ENCODE results near the gene ITGB3BP.
"Not testable (repeated sequence)": the region's sequence is repeated elsewhere in the genome, so short reads cannot be mapped to it uniquely, and the experiment has no call there.

ITGB3BP gene

DNA sequence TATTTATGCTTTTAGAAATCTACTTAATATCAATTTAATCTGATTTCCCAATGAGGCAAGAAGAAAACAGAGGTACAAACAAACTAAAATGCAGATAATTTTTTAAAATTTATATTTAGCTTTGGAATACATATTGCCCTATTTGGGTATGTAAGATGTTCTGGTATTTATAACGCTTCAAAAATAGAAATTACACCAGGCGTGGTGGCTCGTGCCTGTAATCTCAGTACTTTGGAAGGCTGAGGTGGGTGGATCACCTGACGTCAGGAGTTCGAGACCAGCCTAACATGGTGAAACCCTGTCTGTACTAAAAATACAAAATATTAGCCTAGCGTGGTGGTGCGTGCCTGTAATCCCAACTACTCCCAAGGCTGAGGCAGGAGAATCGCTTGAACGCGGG, 13.3 kb downstream of the ITGB3BP start:
- DNase-seq (ENCODE audit: low read depth in 1 of 2, low spot score in 1 of 2) = no peak

DNA sequence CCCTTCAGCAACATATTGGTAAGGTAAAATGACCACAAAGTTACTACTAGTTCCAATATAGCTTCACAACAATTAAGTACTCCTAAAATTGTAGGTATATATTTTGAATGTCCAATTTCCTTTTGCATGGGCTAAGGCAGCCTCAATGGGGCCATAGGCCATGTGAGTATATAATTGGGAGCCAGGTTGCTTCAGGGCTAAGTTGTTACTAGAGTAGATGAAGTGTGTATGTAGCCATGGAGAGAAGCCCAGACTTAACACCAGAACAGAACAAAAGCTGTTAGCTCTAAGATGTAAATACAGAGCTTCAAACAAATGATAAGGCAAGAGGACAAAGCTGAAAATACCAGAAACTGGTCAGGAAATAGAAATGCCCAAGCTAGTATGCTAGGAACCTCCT, 16.2 kb downstream of the ITGB3BP start:
- DNase-seq (ENCODE audit: low read depth in 1 of 2, low spot score in 1 of 2) = no peak

GRCh38 chr1:63501256-63501655, 21.8 kb downstream of the ITGB3BP start:
- DNase-seq (ENCODE audit: low read depth in 1 of 2, low spot score in 1 of 2) = no peak

GRCh38 chr1:63498106-63498505, 24.9 kb downstream of the ITGB3BP start:
- DNase-seq (ENCODE audit: low read depth in 1 of 2, low spot score in 1 of 2) = no peak

GRCh38 chr1:63497577-63497976, 25.4 kb downstream of the ITGB3BP start:
- DNase-seq (ENCODE audit: low read depth in 1 of 2, low spot score in 1 of 2) = no peak

- DNase-seq (ENCODE audit: low read depth in 1 of 2, low spot score in 1 of 2) = no peak
These were observed 35.5 kb downstream of the ITGB3BP start for GRCh38 chr1:63487336-63488065.

- DNase-seq (ENCODE audit: low read depth in 1 of 2, low spot score in 1 of 2) = no peak
These were observed 36.4 kb downstream of the ITGB3BP start for GRCh38 chr1:63486629-63487028.

- DNase-seq (ENCODE audit: low read depth in 1 of 2, low spot score in 1 of 2) = no peak
These were observed 43.0 kb downstream of the ITGB3BP start for GRCh38 chr1:63480057-63480456.

- no peak for DNase-seq (ENCODE audit: low read depth in 1 of 2, low spot score in 1 of 2)
These were observed 47.3 kb downstream of the ITGB3BP start for GRCh38 chr1:63475761-63476160.

- not testable (repeated sequence) for DNase-seq (ENCODE audit: low read depth in 1 of 2, low spot score in 1 of 2)
These were observed 54.3 kb downstream of the ITGB3BP start for GRCh38 chr1:63468683-63469082.

DNA sequence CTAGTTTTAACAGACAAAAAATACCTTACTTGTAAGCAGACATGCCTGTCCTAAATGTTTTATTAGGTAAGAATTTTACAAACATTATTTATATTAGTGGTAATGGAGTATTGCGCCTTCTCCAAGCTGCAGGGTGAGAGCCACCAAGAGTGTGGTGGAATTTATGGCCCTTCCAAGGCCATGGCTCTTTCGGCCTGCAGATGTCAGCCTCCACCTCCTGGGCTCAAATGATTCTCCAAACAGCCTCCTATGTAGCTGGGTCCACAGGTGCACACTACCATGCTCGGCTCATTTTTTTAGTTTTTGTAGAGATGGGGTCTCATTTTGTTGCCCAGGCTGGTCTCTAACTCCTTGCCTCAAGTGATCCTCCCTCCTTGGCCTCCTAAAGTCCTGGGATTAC, 56.3 kb downstream of the ITGB3BP start:
- no peak for DNase-seq (ENCODE audit: low read depth in 1 of 2, low spot score in 1 of 2)

GRCh38 chr1:63466181-63466580, 56.8 kb downstream of the ITGB3BP start:
- no peak for DNase-seq (ENCODE audit: low read depth in 1 of 2, low spot score in 1 of 2)

DNA sequence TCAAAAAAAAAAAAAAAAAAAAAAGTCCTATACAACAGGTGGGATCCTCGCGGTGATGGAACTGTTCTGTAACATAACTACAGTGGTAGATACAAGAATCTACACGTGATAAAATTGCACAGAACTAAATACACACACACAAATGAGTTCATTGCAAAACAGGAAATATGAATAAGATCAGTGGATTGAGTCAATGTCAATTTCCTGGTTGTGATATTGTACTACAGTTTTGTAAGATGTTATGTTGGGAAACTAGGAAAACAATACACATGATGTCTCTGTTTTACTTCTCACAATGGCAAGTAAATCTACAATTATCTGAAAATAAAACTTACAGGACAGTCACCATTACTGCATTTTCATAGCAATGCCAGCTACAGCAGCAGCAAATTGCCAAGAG, 59.8 kb downstream of the ITGB3BP start:
- DNase-seq (ENCODE audit: low read depth in 1 of 2, low spot score in 1 of 2) = no peak

- DNase-seq (ENCODE audit: low read depth in 1 of 2, low spot score in 1 of 2) = no peak
These were observed 61.3 kb downstream of the ITGB3BP start for GRCh38 chr1:63461661-63462230.

DNA sequence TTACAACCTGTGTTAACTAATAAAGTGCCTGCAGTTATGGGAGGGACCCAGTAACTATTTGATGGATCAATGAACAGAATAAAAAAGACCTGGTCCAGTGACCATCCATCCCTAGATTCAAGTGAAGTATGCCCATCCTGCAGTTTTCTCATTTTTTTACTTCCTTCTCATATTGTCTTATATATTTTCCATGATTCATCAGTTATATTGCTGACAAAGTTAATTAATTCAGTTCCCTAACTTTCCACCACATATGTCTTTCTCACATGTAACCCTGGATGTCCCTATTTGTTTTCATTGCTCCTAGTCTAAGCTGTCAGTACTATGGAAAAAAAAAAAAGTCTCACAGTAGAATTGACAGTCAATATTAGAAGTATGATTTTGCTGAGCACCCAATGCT, 64.3 kb downstream of the ITGB3BP start:
- DNase-seq (ENCODE audit: low read depth in 1 of 2, low spot score in 1 of 2) = no peak

DNA sequence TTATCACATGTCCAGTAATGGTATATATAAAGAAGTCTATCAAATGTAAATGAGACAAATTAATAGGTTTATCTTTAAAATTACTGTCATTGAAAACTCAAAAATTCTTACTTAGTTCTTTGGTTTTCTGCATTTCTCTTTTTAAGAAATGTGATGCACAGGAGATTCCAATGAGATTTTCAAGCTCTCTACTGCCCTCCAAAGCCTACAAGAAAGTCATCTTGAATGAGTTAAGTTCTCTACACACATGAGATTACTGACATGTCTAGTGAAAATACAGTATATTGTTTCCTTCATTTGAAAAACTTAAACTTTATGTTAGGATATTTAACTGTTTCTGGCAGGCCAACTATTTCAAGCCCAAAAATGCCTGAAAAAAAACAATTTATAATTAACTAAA, 68.8 kb downstream of the ITGB3BP start:
- no peak for DNase-seq (ENCODE audit: low read depth in 1 of 2, low spot score in 1 of 2)

- no peak for DNase-seq (ENCODE audit: low read depth in 1 of 2, low spot score in 1 of 2)
These were observed 69.8 kb downstream of the ITGB3BP start for GRCh38 chr1:63453232-63453631.

DNA sequence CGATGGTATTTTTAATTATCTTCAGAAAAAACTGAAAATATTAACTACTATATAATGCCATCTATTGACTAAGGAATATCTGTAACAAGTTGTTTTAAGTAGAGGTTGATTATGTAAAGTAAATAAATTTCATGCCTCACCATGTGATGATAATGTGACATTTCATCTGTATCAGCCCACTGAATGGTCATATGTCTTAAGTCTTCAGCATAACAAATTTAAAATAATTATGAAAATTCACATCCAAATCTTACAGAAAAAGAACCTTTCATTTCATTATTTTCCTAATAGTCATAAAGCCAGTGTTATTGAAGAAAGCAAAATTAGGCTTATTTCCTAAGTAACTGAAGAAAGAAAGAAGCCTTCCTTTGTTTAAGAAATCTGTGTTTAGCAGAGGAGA, 72.6 kb downstream of the ITGB3BP start:
- no peak for DNase-seq (ENCODE audit: low read depth in 1 of 2, low spot score in 1 of 2)

GRCh38 chr1:63448731-63449246, 74.2 kb downstream of the ITGB3BP start:
- DNase-seq (ENCODE audit: low read depth in 1 of 2, low spot score in 1 of 2) = no peak

- no peak for DNase-seq (ENCODE audit: low read depth in 1 of 2, low spot score in 1 of 2)
These were observed 80.9 kb downstream of the ITGB3BP start for GRCh38 chr1:63442141-63442475.

DNA sequence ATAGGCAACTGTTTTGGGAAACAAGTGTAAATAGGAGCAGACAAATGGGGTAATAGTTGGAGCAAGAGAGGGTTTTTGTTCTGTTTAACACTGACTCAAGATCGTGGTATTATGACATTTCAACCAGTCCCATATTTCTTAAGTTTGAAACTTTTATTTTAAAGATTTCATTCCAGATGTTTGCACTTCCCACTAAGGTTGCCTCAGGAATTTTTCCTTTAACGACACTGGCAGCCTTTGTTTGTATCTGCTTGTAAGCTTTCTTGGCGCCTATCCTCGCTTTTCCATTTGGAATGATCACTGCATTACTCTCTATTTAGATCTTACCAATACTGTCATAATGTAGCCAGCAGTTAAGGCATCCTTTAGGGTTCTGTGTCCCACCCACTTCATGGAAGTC, 87.9 kb downstream of the ITGB3BP start:
- no peak for DNase-seq (ENCODE audit: low read depth in 1 of 2, low spot score in 1 of 2)

GRCh38 chr1:63429281-63429680, 93.7 kb downstream of the ITGB3BP start:
- DNase-seq (ENCODE audit: low read depth in 1 of 2, low spot score in 1 of 2) = no peak

- DNase-seq (ENCODE audit: low read depth in 1 of 2, low spot score in 1 of 2) = no peak
These were observed 94.2 kb downstream of the ITGB3BP start for GRCh38 chr1:63428815-63429214.

All from activated CD4-positive, alpha-beta T cell treated with anti-CD3 and anti-CD28 coated beads, Interleukin-2, amount 50 U/mL, for 24 hours (primary cell).